ENCODE measurements around the gene NR2C2. TPM values are rescaled to one million over a fixed set of nuclear protein-coding genes. Genes with fewer than 3 reads are reported as not detected.

The NR2C2 gene
- total RNA-seq, 6 experiments from 2014 or later = 23.7 to 35.2 (median 28.6) TPM

DNA sequence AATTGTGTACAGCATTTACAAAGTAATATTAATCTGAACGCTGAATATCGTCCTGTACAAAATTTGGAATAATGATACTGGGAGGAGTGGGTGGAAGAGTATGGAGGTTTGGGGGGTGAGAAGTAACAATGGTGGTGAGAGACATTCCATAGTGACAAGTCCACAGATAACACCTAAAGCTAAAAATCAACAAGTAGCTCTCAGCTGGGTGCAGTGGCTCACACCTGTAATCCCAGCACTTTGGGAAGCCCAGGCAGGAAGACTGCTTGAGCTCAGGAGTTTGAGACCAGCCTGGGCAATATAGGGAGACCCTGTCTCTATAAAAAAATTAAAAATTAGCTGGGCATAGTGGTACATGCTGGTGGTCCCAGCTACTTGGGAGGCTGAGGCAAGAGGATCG lies 112.6 kb downstream of the NR2C2 start:
- Mint-ChIP-seq H3K36me3 (ENCODE audit: low read depth) (peaks cover 24% of the 10 kb centered on the region), H3K27ac (no peak overlapping the region), H3K4me1 (ENCODE audit: low read depth) (peaks cover 21% of the 10 kb centered on the region), H3K27me3 (ENCODE audit: insufficient read depth) (peaks cover 2% of the 10 kb centered on the region), H3K4me3 (no peak overlapping the region), H3K9me3 (no peaks in the 10 kb centered on the region)
- DNase-seq = no peak
- TF ChIP-seq, protein P1, sequence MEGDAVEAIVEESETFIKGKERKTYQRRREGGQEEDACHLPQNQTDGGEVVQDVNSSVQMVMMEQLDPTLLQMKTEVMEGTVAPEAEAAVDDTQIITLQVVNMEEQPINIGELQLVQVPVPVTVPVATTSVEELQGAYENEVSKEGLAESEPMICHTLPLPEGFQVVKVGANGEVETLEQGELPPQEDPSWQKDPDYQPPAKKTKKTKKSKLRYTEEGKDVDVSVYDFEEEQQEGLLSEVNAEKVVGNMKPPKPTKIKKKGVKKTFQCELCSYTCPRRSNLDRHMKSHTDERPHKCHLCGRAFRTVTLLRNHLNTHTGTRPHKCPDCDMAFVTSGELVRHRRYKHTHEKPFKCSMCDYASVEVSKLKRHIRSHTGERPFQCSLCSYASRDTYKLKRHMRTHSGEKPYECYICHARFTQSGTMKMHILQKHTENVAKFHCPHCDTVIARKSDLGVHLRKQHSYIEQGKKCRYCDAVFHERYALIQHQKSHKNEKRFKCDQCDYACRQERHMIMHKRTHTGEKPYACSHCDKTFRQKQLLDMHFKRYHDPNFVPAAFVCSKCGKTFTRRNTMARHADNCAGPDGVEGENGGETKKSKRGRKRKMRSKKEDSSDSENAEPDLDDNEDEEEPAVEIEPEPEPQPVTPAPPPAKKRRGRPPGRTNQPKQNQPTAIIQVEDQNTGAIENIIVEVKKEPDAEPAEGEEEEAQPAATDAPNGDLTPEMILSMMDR (IDR thresholded peaks at IDR 0.05) = no peak

DNA sequence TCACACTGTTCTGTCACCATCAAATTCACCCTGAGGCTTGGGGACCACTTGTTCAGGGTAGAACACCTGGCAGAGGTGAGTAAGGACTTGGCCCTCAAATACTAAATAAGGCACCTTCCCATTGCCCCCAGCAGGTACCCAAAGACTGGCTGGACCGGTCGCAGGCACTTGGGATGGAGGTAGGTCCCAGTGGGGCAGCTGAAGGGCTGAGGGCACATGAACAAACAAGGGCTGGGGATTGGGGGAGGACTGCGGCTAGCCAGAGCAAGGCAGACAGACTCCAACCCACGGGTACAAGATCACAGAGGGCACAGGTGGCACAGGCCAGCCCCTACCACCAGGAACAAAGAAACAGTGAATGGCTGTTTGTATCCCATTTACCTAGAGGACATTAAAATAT lies 115.9 kb downstream of the NR2C2 start:
- Mint-ChIP-seq H3K36me3 (ENCODE audit: low read depth) (peaks cover 17% of the 10 kb centered on the region), H3K9me3 (no peaks in the 10 kb centered on the region), H3K27ac (no peak overlapping the region; the same call in 1 of the 2 replicates), H3K4me1 (ENCODE audit: low read depth) (peaks cover 19% of the 10 kb centered on the region), H3K27me3 (ENCODE audit: insufficient read depth) (peaks cover 4% of the 10 kb centered on the region), H3K4me3 (peak overlapping the region; percentile 96)
- TF ChIP-seq, protein P1 (IDR thresholded peaks at IDR 0.05) = no peak
- DNase-seq = no peak

DNA sequence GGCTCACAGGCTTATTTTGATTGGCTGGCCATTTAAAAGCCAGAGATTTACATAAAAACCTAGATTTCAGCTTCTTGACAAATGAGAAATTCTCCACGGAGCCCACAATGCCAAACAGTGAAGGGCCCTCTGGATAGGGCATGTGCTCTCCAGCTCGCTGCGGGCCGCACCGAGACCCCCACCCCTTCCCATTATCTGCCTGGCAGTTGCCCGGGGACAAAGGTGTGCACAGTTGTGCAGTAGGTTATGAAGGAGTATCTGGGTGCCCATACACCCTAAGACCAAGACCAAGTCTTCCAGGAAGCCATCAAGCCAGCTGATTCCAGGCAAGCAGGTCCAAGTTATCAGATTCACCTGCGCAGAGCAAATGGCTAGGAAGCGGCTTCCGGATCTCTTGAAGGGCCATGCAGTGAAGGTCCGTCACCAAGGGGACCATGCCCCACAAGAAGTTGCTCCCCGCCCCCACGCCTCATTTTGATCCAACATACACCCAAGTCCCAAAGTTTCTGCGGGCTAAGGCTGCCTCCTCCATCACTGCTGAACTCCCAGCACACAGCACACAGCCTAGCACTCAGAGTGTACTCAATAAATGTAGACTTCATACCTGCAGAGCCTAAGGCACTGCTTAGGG lies 116.4 kb downstream of the NR2C2 start:
- Mint-ChIP-seq H3K4me1 (ENCODE audit: low read depth) (peaks cover 19% of the 10 kb centered on the region), H3K36me3 (ENCODE audit: low read depth) (peaks cover 12% of the 10 kb centered on the region), H3K27ac (peak overlapping the region; percentile 94), H3K9me3 (no peaks in the 10 kb centered on the region), H3K27me3 (ENCODE audit: insufficient read depth) (peaks cover 4% of the 10 kb centered on the region), H3K4me3 (peak overlapping the region; percentile 96)
- TF ChIP-seq, protein P1 (IDR thresholded peaks at IDR 0.05) = no peak
- DNase-seq = no peak

DNA sequence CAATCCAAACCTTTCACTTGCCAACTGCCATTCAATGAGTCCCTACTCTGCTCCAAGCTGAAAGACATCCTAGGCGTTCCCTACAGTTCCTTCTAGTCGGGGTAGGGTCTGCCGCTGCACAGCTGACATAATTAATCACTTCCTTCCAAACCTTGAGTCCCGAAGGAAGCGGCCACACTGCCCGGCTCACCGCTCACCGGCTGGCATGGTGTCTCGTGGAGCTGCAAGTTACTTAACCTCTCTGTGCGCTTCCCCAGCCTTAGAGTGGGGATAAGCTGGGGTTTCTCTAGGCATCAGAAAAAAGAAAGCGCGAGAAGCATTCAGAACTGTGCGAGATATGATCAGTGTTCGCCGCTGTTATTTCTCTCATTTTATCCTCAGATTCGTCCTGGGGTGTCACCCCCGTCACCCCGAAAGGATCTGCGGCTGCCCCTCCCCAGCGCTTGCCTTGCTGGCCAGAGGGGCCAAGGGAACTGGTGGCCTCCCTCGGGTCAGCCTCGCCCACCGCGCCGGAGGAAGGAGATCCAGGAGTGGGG lies 117.0 kb downstream of the NR2C2 start:
- H3K27ac Mint-ChIP-seq = peak overlapping the region; percentile 94
- DNase-seq = peak; percentile 23
- peaks cover 4% of the 10 kb centered on the region for H3K27me3 Mint-ChIP-seq (ENCODE audit: insufficient read depth)
- peak overlapping the region; percentile 96 for H3K4me3 Mint-ChIP-seq
- TF ChIP-seq, protein P1 (IDR thresholded peaks at IDR 0.05) = no peak
- H3K4me1 Mint-ChIP-seq (ENCODE audit: low read depth) = peaks cover 19% of the 10 kb centered on the region
- H3K9me3 Mint-ChIP-seq = no peaks in the 10 kb centered on the region
- peaks cover 10% of the 10 kb centered on the region for H3K36me3 Mint-ChIP-seq (ENCODE audit: low read depth)

DNA sequence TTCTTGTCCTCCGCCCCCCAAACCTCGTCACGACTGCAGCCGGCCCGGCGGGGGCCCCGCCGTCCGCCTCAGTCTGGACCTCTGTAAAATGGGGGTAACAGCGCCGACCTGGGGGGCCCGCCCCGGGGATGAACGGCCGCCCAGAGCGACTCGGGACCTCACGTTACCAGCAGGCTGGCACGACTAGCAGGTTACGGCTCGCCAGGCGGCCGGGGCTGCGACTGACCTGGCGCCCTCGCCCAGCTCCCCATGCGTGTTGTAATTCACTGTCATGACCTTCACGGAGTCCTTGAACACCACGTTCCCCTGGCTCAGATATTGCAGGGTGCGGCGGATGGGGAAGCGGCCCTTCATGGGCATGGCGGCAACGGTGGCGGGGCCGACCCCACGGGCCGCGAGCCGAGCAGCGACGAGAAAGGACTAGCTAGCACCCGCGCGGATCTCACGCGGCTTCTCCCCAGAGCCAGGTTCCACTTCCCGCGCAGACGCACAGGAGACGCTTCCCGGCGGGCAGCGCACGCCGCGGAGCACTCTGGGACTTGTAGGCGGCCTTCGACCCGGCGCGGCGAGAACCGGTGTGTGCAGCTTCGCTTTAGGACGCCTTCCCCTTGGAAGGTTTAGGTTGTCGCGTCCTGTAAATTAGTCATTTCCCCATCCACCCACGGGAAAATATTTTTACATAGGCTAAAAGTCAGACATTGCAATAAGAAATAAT lies 117.6 kb downstream of the NR2C2 start, which contains the start of gene MRPS25:
TSS of gene MRPS25 (minus strand) at position 481 of the 715 bp plus-strand sequence. CDS start at position 360, 121 bp downstream.
- peak; percentile 88 for DNase-seq
- H3K27ac Mint-ChIP-seq = peak within 1 kb of the TSS; percentile 94
- H3K4me3 Mint-ChIP-seq = peak within 1 kb of the TSS; percentile 96
- peaks cover 10% of the 10 kb centered on the region for H3K36me3 Mint-ChIP-seq (ENCODE audit: low read depth)
- peaks cover 4% of the 10 kb centered on the region for H3K27me3 Mint-ChIP-seq (ENCODE audit: insufficient read depth)
- TF ChIP-seq, protein P1 (IDR thresholded peaks at IDR 0.05) = no peak
- H3K4me1 Mint-ChIP-seq (ENCODE audit: low read depth) = peaks cover 19% of the 10 kb centered on the region
- no peaks in the 10 kb centered on the region for H3K9me3 Mint-ChIP-seq

Measured in HFFc6 (cell line).